ENCODE measurements around the gene AMOT. TPM values are rescaled to one million over a fixed set of nuclear protein-coding genes. Genes with fewer than 3 reads are reported as not detected.

AMOT gene
- total and polyA plus RNA-seq, 8 donors = 1.4 to 12.5 (median 4.9) TPM; not detected in 1

DNA sequence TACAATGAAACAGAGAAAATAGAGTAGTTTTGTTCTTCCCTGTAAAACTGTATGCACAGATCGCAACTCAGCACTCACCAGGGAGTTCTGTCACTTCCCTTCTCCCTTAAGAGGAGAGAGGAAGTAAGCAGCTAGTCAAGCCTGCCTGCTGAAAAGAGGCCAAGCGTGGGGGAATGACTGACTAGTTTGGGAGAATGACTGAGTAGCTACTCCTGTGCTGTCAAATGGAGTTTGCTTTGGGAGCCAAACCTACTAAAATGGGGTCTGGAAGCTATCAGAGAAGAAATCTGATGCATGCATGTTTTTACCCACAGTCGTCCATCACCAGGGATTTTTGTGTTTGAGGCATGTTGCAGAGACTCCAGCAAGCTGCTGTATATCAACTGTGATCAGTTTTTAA lies 106.3 kb downstream of the AMOT start:
- intact Hi-C loops (cut with DNase I; ENCODE audit: low total_unique reads) = no loop called here
- TF ChIP-seq POLR2A (IDR thresholded peaks at IDR 0.05) (no peak), POLR2AphosphoS5 (IDR thresholded peaks at IDR 0.05) (no peak), EP300 (IDR thresholded peaks at IDR 0.05) (no peak)
- TF ChIP-seq, protein P1, sequence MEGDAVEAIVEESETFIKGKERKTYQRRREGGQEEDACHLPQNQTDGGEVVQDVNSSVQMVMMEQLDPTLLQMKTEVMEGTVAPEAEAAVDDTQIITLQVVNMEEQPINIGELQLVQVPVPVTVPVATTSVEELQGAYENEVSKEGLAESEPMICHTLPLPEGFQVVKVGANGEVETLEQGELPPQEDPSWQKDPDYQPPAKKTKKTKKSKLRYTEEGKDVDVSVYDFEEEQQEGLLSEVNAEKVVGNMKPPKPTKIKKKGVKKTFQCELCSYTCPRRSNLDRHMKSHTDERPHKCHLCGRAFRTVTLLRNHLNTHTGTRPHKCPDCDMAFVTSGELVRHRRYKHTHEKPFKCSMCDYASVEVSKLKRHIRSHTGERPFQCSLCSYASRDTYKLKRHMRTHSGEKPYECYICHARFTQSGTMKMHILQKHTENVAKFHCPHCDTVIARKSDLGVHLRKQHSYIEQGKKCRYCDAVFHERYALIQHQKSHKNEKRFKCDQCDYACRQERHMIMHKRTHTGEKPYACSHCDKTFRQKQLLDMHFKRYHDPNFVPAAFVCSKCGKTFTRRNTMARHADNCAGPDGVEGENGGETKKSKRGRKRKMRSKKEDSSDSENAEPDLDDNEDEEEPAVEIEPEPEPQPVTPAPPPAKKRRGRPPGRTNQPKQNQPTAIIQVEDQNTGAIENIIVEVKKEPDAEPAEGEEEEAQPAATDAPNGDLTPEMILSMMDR (IDR thresholded peaks at IDR 0.05) = no peak
- peaks cover 0 to 8% (median 0%) of the 10 kb centered on the region in 3 donors for H3K27me3 ChIP-seq
- no peak overlapping the region for H3K4me3 ChIP-seq
- peak in 1 of 2 donors; percentile 26 for DNase-seq
- no peak overlapping the region for H3K27ac ChIP-seq
- H3K4me1 ChIP-seq = no peaks in the 10 kb centered on the region
- H3K9me3 ChIP-seq = peaks cover 0 to 7% (median 3%) of the 10 kb centered on the region in 4 donors
- no peaks in the 10 kb centered on the region for H3K36me3 ChIP-seq
- 16 to 42% (median 30%) methylated on average over 3 of the region's 3 CpGs for WGBS, 5 donors

DNA sequence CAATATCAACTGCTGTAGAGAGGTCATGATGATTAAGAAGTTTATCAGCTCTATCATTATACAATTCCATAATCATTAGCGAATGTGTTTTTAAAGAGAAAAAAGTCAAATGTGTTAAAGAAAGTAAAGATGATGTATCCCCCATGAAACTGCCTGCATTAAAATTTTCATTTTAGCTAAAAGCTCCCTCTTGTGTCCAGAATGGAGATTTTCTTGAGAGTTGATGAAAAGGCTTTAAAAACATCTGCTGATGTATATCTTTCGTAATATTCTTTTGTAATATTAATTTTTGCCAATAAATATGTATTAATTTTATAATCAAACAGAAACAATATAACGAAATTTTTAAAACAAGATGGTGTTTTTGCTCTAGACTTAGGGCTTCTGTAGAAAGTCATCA lies 108.8 kb downstream of the AMOT start:
- no peaks in the 10 kb centered on the region for H3K4me1 ChIP-seq
- TF ChIP-seq POLR2A (IDR thresholded peaks at IDR 0.05) (no peak), EP300 (IDR thresholded peaks at IDR 0.05) (no peak), POLR2AphosphoS5 (IDR thresholded peaks at IDR 0.05) (no peak)
- TF ChIP-seq, protein P1 (IDR thresholded peaks at IDR 0.05) = no peak
- WGBS, 5 donors = 51 to 73% (median 67%) methylated on average over 3 of the region's 3 CpGs
- H3K9me3 ChIP-seq = peaks cover 0 to 7% (median 3%) of the 10 kb centered on the region in 4 donors
- H3K27ac ChIP-seq = no peak overlapping the region
- peaks cover 0 to 11% (median 0%) of the 10 kb centered on the region in 3 donors for H3K27me3 ChIP-seq
- no peak overlapping the region for H3K4me3 ChIP-seq
- no peaks in the 10 kb centered on the region for H3K36me3 ChIP-seq
- DNase-seq = no peak
- intact Hi-C loops (cut with DNase I; ENCODE audit: low total_unique reads) = no loop called here

Small RNAs within 50 kb of the gene (small RNA-seq; reads per million reads assigned to genes)
- 0 reads per million in 4 donors for gene RN7SL266P

Other genes with a start within 250 kb of the AMOT start
- gene LHFPL1, start 160.9 kb downstream of the AMOT start, total RNA-seq = not detected
- gene LHFPL1, start 160.9 kb downstream of the AMOT start, polyA plus RNA-seq = under 1 TPM in 1 of 3 donors, not detected in 2; 0.05 TPM

All from stomach (tissue), 9 donors.